NB4 (cell line): ENCODE results near the gene TMEM176B.

Source experiments
- DNase-seq: peaks from one replicate; pipeline ENCODE4 v3.0.0; 2010; ENCODE audit warnings: low read depth
- H3K4me3 ChIP-seq: one replicate; pipeline ENCODE4 v1.5.1; 2011; ENCODE audit warnings: mild to moderate bottlenecking, low read depth, low read length, moderate library complexity
- CTCF ChIP-seq: IDR thresholded peaks from one replicate; pipeline ENCODE4 v1.5.1; 2012; ENCODE audit warnings: low read depth, low read length
- MYC ChIP-seq: IDR thresholded peaks from 2 replicates; pipeline ENCODE4 v1.6.1; 2011; ENCODE audit warnings: low read depth, low read length
- POLR2A ChIP-seq: IDR thresholded peaks from 2 replicates; pipeline ENCODE4 v1.6.1; 2011; ENCODE audit warnings: mild to moderate bottlenecking; ENCODE audit not compliant: insufficient read length; ENCODE audit errors: extremely low read depth
- TF ChIP-seq, protein P1 (sequence below): IDR thresholded peaks from 2 replicates; pipeline ENCODE4 v1.6.1; 2011; ENCODE audit warnings: low read depth, low read length

The TMEM176B gene

DNA sequence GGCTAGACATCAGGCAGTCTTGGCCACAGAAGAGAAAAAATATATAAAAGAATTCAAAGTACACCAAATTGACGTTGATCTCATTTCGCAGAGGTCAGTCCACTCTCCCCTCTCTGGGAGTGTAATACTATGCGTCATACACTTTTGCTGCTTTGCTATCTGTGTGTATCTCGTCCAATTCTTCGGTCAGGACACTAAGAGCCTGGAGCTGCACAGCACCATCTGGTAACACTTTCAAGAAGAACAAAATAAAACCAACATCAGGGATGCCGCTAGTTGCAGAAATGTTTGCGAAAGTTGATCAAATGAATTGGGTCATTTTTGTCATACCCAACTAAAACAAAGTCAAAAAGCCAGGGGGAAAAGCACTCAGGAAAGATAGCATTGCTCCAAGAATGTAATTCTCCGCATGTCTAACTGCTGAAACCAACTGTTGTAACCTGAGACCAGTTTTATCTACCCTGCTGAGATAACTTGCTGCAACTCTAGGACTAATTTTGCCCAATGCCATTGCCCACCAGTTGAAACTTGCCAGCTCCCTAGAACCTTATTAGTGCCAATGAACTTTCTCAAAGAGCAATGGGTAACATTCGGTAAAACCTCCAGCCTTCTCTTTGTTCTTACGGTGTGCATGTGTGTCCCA lies 23.4 kb upstream of the TMEM176B start:
- TF ChIP-seq CTCF (no peak), MYC (no peak), POLR2A (no peak)
- TF ChIP-seq, protein P1, sequence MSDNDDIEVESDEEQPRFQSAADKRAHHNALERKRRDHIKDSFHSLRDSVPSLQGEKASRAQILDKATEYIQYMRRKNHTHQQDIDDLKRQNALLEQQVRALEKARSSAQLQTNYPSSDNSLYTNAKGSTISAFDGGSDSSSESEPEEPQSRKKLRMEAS: no peak
- no peak for DNase-seq
- H3K4me3 ChIP-seq: no peak overlapping the region

DNA sequence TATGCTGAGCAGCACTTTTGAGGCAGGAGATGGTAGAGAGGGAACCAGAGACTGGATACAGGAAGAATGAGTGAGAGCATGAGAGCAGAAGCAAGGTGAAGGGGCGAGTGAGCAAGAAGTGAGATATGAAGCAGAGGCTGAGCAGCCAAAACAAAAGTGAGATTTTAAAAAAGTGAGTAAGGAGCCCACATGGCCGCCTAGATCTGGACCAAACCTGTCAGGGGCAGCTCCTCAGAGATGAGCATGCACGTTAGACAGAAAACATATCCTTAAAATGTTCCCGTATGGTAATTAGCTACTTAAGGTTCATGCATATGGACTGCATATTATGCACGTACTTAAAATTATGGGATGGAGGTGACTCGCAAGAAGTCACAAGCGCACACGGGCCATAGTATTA lies 22.9 kb upstream of the TMEM176B start:
- TF ChIP-seq, protein P1: no peak
- TF ChIP-seq MYC (no peak), POLR2A (no peak), CTCF (no peak)
- no peak overlapping the region for H3K4me3 ChIP-seq
- no peak for DNase-seq

- no peak overlapping the region for H3K4me3 ChIP-seq
- no peak for DNase-seq
- no peak for TF ChIP-seq CTCF
- no peak for TF ChIP-seq POLR2A
- TF ChIP-seq, protein P1: no peak
- no peak for TF ChIP-seq MYC
Observed at GRCh38 chr7:150820578-150821198, 20.5 kb upstream of the TMEM176B start.

- H3K4me3 ChIP-seq: no peak overlapping the region
- no peak for DNase-seq
- TF ChIP-seq POLR2A (no peak), MYC (no peak), CTCF (no peak)
- TF ChIP-seq, protein P1: no peak
Observed at GRCh38 chr7:150820148-150820547, 20.0 kb upstream of the TMEM176B start.

GRCh38 chr7:150818971-150819370 lies 18.8 kb upstream of the TMEM176B start:
- no peak for DNase-seq
- no peak overlapping the region for H3K4me3 ChIP-seq
- TF ChIP-seq, protein P1: no peak
- TF ChIP-seq CTCF: no peak
- no peak for TF ChIP-seq POLR2A
- no peak for TF ChIP-seq MYC
